Measurements from ENCODE around the gene ATAT1. TPM values are rescaled to one million over a fixed set of nuclear protein-coding genes. Genes with fewer than 3 reads are reported as not detected.

The ATAT1 gene
- total RNA-seq (2014; rRNA removed; shearing (Covaris generic)): 4.7 and 10.4 TPM in 2 replicates
- 17.8 and 19.6 TPM in 2 replicates for total RNA-seq (2022)
- Bru-seq, nascent RNA: percentile 53 among the genes with signal in this experiment
- percentile 62 among the genes with signal in this experiment for BruChase-seq, experiment 1, labeled RNA remaining after a 6-hour chase
- percentile 66 among the genes with signal in this experiment for BruChase-seq, experiment 2, labeled RNA remaining after a 2-hour chase
- long read RNA-seq, transcript ATAT1-205 (10 exons, 2,646 nt): major isoform, 11 of 47 reads
- long read RNA-seq, partial matches to known transcripts: 12 of 47 reads
- long read RNA-seq, other reads (novel, unspliced or antisense): 12 of 47 reads

DNA sequence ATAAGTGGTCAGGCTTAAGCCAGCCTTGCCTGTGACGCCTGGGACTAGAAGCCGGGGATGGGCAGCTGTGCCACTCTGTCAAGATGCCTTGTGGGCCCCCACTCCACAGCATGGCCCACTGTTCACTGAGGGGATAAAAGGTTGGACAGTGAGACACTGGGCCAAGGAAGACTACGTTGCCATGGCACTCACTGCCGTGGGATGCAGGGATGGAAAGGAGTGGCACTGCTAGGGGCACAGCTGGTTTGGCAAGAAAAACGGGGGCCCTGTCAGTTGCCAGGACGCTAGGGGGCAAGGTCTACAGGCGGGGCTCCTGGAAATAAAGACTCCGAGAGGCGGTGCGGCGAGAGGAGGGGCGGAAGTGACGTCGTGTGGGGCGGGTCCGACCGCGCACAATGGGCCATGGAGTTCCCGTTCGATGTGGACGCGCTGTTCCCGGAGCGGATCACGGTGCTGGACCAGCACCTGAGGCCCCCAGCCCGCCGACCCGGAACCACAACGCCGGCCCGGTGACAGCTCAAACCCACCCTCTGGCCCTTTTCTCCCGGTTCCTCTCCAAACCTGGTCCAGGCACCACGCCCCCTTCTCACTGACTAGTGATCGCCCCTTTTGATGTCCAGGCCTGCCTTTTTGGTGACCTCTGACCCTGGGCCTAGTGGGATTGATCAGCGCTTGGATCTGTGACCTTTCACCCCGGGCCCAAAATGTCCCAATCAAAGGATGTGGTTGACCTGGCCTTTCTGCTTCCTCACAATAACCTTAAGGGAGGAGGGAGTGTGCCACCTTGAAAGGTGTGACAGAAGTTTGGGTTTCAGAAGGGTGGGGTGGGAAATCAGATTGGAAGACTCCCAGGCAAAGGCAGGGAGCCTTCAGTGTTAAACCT, at the start of gene ATAT1:
Gene ATAT1, plus strand, starts transcription at position 391 of the 883 bp plus-strand sequence.
- H2AFZ ChIP-seq (ENCODE audit: low read length): peak within 1 kb of the TSS; percentile 80
- H3K9me2 ChIP-seq (ENCODE audit: insufficient read depth, low read length): no peaks in the 10 kb centered on the region
- peak within 1 kb of the TSS; percentile 87 for H3K4me3 ChIP-seq (ENCODE audit: low read depth, low read length, poor library complexity, severe bottlenecking)
- CTCF ChIA-PET (ENCODE audit: unreplicated experiment): interaction anchor here (0.6 kb wide), 1 partner anchor 102 kb away, joined by 3 read pairs; no protein-coding TSS in a partner anchor
- BruUV-seq (replicated peaks): TSS peak; percentile 36
- POLR2A ChIA-PET: interaction anchor here (1.0 to 1.6 kb wide), 2 partner anchors 14 to 15 kb away, joined by 3 to 5 read pairs; no protein-coding TSS in a partner anchor
- peak within 1 kb of the TSS; percentile 99 for H3K4me2 ChIP-seq (ENCODE audit: low read length)
- no peaks in the 10 kb centered on the region for H3K79me2 ChIP-seq (ENCODE audit: insufficient read depth, low read depth, low read length)
- peak; percentile 87 for DNase-seq (ENCODE audit: low spot score)
- H3K36me3 ChIP-seq (ENCODE audit: insufficient read depth, low read length): peaks cover 63% of the 10 kb centered on the region
- no peaks in the 10 kb centered on the region for H3K9me3 ChIP-seq (ENCODE audit: low read length)
- intact Hi-C loops (cut with micrococcal nuclease; ENCODE audit: unreplicated experiment): loop anchor here (2.0 kb wide), 1 partner anchor 46 kb away; the partner anchor contains the start of gene DHX16
- H3K4me1 ChIP-seq (ENCODE audit: insufficient read depth, low read length, poor library complexity, severe bottlenecking): peaks cover 15% of the 10 kb centered on the region
- no peaks in the 10 kb centered on the region for H4K20me1 ChIP-seq (ENCODE audit: insufficient read depth, low read length)
- peak within 1 kb of the TSS; percentile 32 for H3K27ac ChIP-seq (ENCODE audit: low read depth, low read length, poor library complexity, severe bottlenecking)
- no peak for TF ChIP-seq EZH2phosphoT487 (IDR thresholded peaks at IDR 0.05; ENCODE audit: borderline replicate concordance, low read depth, low read length)
- TF ChIP-seq, protein P1, sequence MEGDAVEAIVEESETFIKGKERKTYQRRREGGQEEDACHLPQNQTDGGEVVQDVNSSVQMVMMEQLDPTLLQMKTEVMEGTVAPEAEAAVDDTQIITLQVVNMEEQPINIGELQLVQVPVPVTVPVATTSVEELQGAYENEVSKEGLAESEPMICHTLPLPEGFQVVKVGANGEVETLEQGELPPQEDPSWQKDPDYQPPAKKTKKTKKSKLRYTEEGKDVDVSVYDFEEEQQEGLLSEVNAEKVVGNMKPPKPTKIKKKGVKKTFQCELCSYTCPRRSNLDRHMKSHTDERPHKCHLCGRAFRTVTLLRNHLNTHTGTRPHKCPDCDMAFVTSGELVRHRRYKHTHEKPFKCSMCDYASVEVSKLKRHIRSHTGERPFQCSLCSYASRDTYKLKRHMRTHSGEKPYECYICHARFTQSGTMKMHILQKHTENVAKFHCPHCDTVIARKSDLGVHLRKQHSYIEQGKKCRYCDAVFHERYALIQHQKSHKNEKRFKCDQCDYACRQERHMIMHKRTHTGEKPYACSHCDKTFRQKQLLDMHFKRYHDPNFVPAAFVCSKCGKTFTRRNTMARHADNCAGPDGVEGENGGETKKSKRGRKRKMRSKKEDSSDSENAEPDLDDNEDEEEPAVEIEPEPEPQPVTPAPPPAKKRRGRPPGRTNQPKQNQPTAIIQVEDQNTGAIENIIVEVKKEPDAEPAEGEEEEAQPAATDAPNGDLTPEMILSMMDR (conservative IDR thresholded peaks at IDR 0.05; ENCODE audit: low read length): peak; percentile 69

GRCh38 chr6:30578051-30578450, 48.6 kb upstream of the ATAT1 start:
- POLR2A ChIA-PET: interaction anchor here (0.5 to 0.8 kb wide), 2 partner anchors 9 to 150 kb away, joined by 3 read pairs; no protein-coding TSS in a partner anchor
- H3K79me2 ChIP-seq (ENCODE audit: insufficient read depth, low read depth, low read length): peaks cover 42% of the 10 kb centered on the region
- intact Hi-C loops (cut with micrococcal nuclease; ENCODE audit: unreplicated experiment): no loop called here

More at GRCh38 chr6:30578051-30578450, 48.6 kb upstream of the ATAT1 start:
- no TSS peak for BruUV-seq (replicated peaks)
- Histone ChIP-seq H3K9me2 (ENCODE audit: insufficient read depth, low read length) (no peaks in the 10 kb centered on the region), H3K4me2 (ENCODE audit: low read length) (no peak overlapping the region), H3K27ac (ENCODE audit: low read depth, low read length, poor library complexity, severe bottlenecking) (no peak overlapping the region), H3K4me1 (ENCODE audit: insufficient read depth, low read length, poor library complexity, severe bottlenecking) (peaks cover 17% of the 10 kb centered on the region), H2AFZ (ENCODE audit: low read length) (no peak overlapping the region), H3K9me3 (ENCODE audit: low read length) (no peaks in the 10 kb centered on the region), H4K20me1 (ENCODE audit: insufficient read depth, low read length) (peaks cover 13% of the 10 kb centered on the region), H3K4me3 (ENCODE audit: low read depth, low read length, poor library complexity, severe bottlenecking) (no peak overlapping the region), H3K36me3 (ENCODE audit: insufficient read depth, low read length) (peaks cover 96% of the 10 kb centered on the region)
- no peak for TF ChIP-seq EZH2phosphoT487 (IDR thresholded peaks at IDR 0.05; ENCODE audit: borderline replicate concordance, low read depth, low read length)
- TF ChIP-seq, protein P1 (conservative IDR thresholded peaks at IDR 0.05; ENCODE audit: low read length): no peak
- CTCF ChIA-PET (ENCODE audit: unreplicated experiment): no interaction called here
- DNase-seq (ENCODE audit: low spot score): no peak

Measured in OCI-LY7 (cell line).